ENCODE results near the gene LAMA1.

- TF ChIP-seq CTCF (conservative IDR thresholded peaks at IDR 0.05; ENCODE audit: low read depth, low read length) (no peak), EZH2phosphoT487 (IDR thresholded peaks at IDR 0.05; ENCODE audit: borderline replicate concordance, low read length) (no peak), EZH2 (IDR thresholded peaks at IDR 0.05; ENCODE audit: low read length, unreplicated experiment) (no peak)
These were observed 124.8 kb downstream of the LAMA1 start for GRCh38 chr18:6992761-6993160.
